Islet of Langerhans (tissue), 1 donor: ENCODE measurements around the gene OSBPL8.

ENCODE experiments used
- FAIRE-seq: peaks from one replicate; lab custom pipeline; 2011; peaks lifted over from hg19 to GRCh38; lab: Jason Lieb, UNC

Gene OSBPL8

GRCh38 chr12:76559400-76560085, at the start of gene OSBPL8:
Gene OSBPL8, minus strand, starts transcription at chr12:76559771. Its CDS starts 72,220 bp downstream, at chr12:76487551.
- FAIRE-seq: no peak

GRCh38 chr12:76608070-76608469, 48.5 kb upstream of the OSBPL8 start:
- no peak for FAIRE-seq

- FAIRE-seq: no peak
Measured at GRCh38 chr12:76595056-76595455, 35.5 kb upstream of the OSBPL8 start.

- FAIRE-seq: no peak
Measured at GRCh38 chr12:76591476-76591875, 31.9 kb upstream of the OSBPL8 start.

GRCh38 chr12:76590131-76590530, 30.6 kb upstream of the OSBPL8 start:
- FAIRE-seq: no peak

- FAIRE-seq: no peak
Measured at GRCh38 chr12:76588881-76589565, 29.5 kb upstream of the OSBPL8 start.

- FAIRE-seq: no peak
Measured at GRCh38 chr12:76587428-76588178, 28.0 kb upstream of the OSBPL8 start.

GRCh38 chr12:76586764-76587395, 27.3 kb upstream of the OSBPL8 start:
- FAIRE-seq: peak; percentile 21

GRCh38 chr12:76583301-76583700, 23.7 kb upstream of the OSBPL8 start:
- no peak for FAIRE-seq

- FAIRE-seq: no peak
Measured at GRCh38 chr12:76573840-76574373, 14.3 kb upstream of the OSBPL8 start.

GRCh38 chr12:76571256-76571655, 11.7 kb upstream of the OSBPL8 start:
- no peak for FAIRE-seq

GRCh38 chr12:76569685-76570604, 10.4 kb upstream of the OSBPL8 start:
- peak; percentile 5 for FAIRE-seq

GRCh38 chr12:76568888-76569551, 9.4 kb upstream of the OSBPL8 start:
- peak; percentile 86 for FAIRE-seq

GRCh38 chr12:76568130-76568529, 8.6 kb upstream of the OSBPL8 start:
- FAIRE-seq: no peak

- no peak for FAIRE-seq
Measured at GRCh38 chr12:76563061-76563460, 3.5 kb upstream of the OSBPL8 start.

GRCh38 chr12:76562130-76562529, 2.6 kb upstream of the OSBPL8 start:
- no peak for FAIRE-seq

GRCh38 chr12:76560086-76560491, 518 bp upstream of the OSBPL8 start:
- no peak for FAIRE-seq

GRCh38 chr12:76558684-76559399, 729 bp downstream of the OSBPL8 start:
- no peak for FAIRE-seq

GRCh38 chr12:76556368-76556767, 3.2 kb downstream of the OSBPL8 start:
- no peak for FAIRE-seq

- FAIRE-seq: no peak
Measured at GRCh38 chr12:76555797-76556196, 3.8 kb downstream of the OSBPL8 start.
